ENCODE measurements around the gene NUPR2. TPM values are rescaled to one million over a fixed set of nuclear protein-coding genes. Genes with fewer than 3 reads are reported as not detected.
"Not testable (repeated sequence)": the region's sequence is repeated elsewhere in the genome, so short reads cannot be mapped to it uniquely, and the experiment has no call there.

The NUPR2 gene
- 0.62 TPM for total RNA-seq

- DNase-seq, result no peak
Measured at GRCh38 chr7:56115852-56116538, at the start of gene NUPR2. NUPR2 (minus strand) TSS chr7:56116417; CDS start chr7:56116314, 103 bp downstream.

- no peak for DNase-seq
Measured at GRCh38 chr7:56157238-56157790, 41.1 kb upstream of the NUPR2 start.

- not testable (repeated sequence) for DNase-seq
Measured at GRCh38 chr7:56131062-56131461, 14.8 kb upstream of the NUPR2 start.

- no peak for DNase-seq
Measured at GRCh38 chr7:56127241-56127975, 11.2 kb upstream of the NUPR2 start.

- DNase-seq, result no peak
Measured at GRCh38 chr7:56125831-56126230, 9.6 kb upstream of the NUPR2 start.

- no peak for DNase-seq
Measured at GRCh38 chr7:56124981-56125380, 8.8 kb upstream of the NUPR2 start.

GRCh38 chr7:56121440-56121839, 5.2 kb upstream of the NUPR2 start:
- no peak for DNase-seq

- not testable (repeated sequence) for DNase-seq
Measured at GRCh38 chr7:56112244-56112643, 4.0 kb downstream of the NUPR2 start.

GRCh38 chr7:56110611-56111010, 5.6 kb downstream of the NUPR2 start:
- DNase-seq, result no peak

GRCh38 chr7:56107954-56108258, 8.3 kb downstream of the NUPR2 start:
- no peak for DNase-seq

GRCh38 chr7:56106108-56107073, 9.8 kb downstream of the NUPR2 start, which contains the start of gene CHCHD2:
CHCHD2 (minus strand) TSS chr7:56106476; CDS start chr7:56106413, 63 bp downstream.
- peak; percentile 96 for DNase-seq

- DNase-seq, result no peak
Measured at GRCh38 chr7:56105508-56105907, 10.7 kb downstream of the NUPR2 start.

- DNase-seq, result not testable (repeated sequence)
Measured at GRCh38 chr7:56104138-56104537, 12.1 kb downstream of the NUPR2 start.

- no peak for DNase-seq
Measured at GRCh38 chr7:56099653-56100052, 16.6 kb downstream of the NUPR2 start.

- DNase-seq, result not testable (repeated sequence)
Measured at GRCh38 chr7:56098187-56099008, 17.8 kb downstream of the NUPR2 start.

- DNase-seq, result no peak
Measured at GRCh38 chr7:56097700-56098099, 18.5 kb downstream of the NUPR2 start.

GRCh38 chr7:56092789-56093531, 23.3 kb downstream of the NUPR2 start, which contains the start of gene PHKG1:
PHKG1 (minus strand) TSS chr7:56092952; CDS start chr7:56088941, 4,011 bp downstream.
- DNase-seq, result peak; percentile 58

- not testable (repeated sequence) for DNase-seq
Measured at GRCh38 chr7:56092388-56092787, 23.8 kb downstream of the NUPR2 start.

- no peak for DNase-seq
Measured at GRCh38 chr7:56091591-56091990, 24.6 kb downstream of the NUPR2 start.

- no peak for DNase-seq
Measured at GRCh38 chr7:56087445-56087844, 28.8 kb downstream of the NUPR2 start.

GRCh38 chr7:56086761-56087160, 29.5 kb downstream of the NUPR2 start:
- DNase-seq, result no peak

Data from occipital lobe (tissue), 2 donors.